GM23338 (cell line): ENCODE data around the gene MPIG6B. TPM values are rescaled to one million over a fixed set of nuclear protein-coding genes. Genes with fewer than 3 reads are reported as not detected.

ENCODE experiments used
- ATAC-seq: fragments of 200-7000 bp; cut with Tn5 transposase; 3 replicates; pipeline ENCODE4 v1.9.1; 2020
- DNase-seq: peaks from one replicate; pipeline ENCODE4 v3.0.0-alpha.2; 2015; ENCODE audit warnings: low spot score
- H2AFZ ChIP-seq: fragments of 200-600 bp; sonication (generic); 2 replicates; pipeline ENCODE4 v1.8.0; 2016; ENCODE audit warnings: antibody characterized with exemption, mild to moderate bottlenecking, moderate library complexity
- H3F3A ChIP-seq: fragments of 200-600 bp; sonication (generic); replicated peaks from 2 replicates; pipeline ENCODE4 v1.8.0; 2017; ENCODE audit warnings: antibody characterized with exemption, mixed run types, low read depth
- H3K27ac ChIP-seq: fragments of 200-600 bp; sonication (generic); 2 replicates; pipeline ENCODE4 v1.6.1; 2016; ENCODE audit warnings: low read depth
- H3K27me3 ChIP-seq: fragments of 200-600 bp; sonication (generic); 2 replicates; pipeline ENCODE4 v1.8.0; 2016; ENCODE audit warnings: mild to moderate bottlenecking, mixed run types, moderate library complexity; ENCODE audit not compliant: insufficient read depth
- H3K36me3 ChIP-seq: fragments of 200-600 bp; sonication (generic); 2 replicates; pipeline ENCODE4 v1.8.0; 2016; ENCODE audit warnings: mild to moderate bottlenecking; ENCODE audit not compliant: insufficient read depth
- H3K4me1 ChIP-seq: fragments of 200-600 bp; sonication (generic); 2 replicates; pipeline ENCODE4 v1.8.0; 2016; ENCODE audit warnings: mild to moderate bottlenecking, moderate library complexity; ENCODE audit not compliant: insufficient read depth
- H3K4me2 ChIP-seq: fragments of 200-600 bp; sonication (generic); 2 replicates; pipeline ENCODE4 v1.7.1; 2017; ENCODE audit warnings: mixed run types
- H3K4me3 ChIP-seq: fragments of 200-600 bp; sonication (generic); 2 replicates; pipeline ENCODE4 v1.6.1; 2016; ENCODE audit warnings: mixed run types
- H3K79me2 ChIP-seq: fragments of 200-600 bp; sonication (generic); replicated peaks from 2 replicates; pipeline ENCODE4 v1.8.0; 2017; ENCODE audit warnings: mild to moderate bottlenecking; ENCODE audit not compliant: insufficient read depth
- H3K9me2 ChIP-seq: fragments of 200-600 bp; sonication (generic); 2 replicates; pipeline ENCODE4 v1.8.0; 2017; ENCODE audit not compliant: insufficient read depth
- H4K20me1 ChIP-seq: fragments of 200-600 bp; sonication (generic); replicated peaks from 2 replicates; pipeline ENCODE4 v1.8.0; 2017; ENCODE audit warnings: mild to moderate bottlenecking; ENCODE audit not compliant: insufficient read depth
- H3K27ac Mint-ChIP-seq: 2 replicates; pipeline ENCODE4 v1.8.0; 2020; ENCODE audit warnings: inconsistent platforms, mild to moderate bottlenecking, moderate library complexity, mixed read lengths
- H3K27me3 Mint-ChIP-seq: 3 replicates; pipeline ENCODE4 v1.8.0; 2022; ENCODE audit warnings: low read depth, mild to moderate bottlenecking, moderate library complexity, mixed read lengths, inconsistent platforms; ENCODE audit not compliant: insufficient read depth, poor library complexity
- H3K36me3 Mint-ChIP-seq: 3 replicates; pipeline ENCODE4 v1.8.0; 2021; ENCODE audit warnings: low read depth, mild to moderate bottlenecking, inconsistent platforms, moderate library complexity, mixed read lengths
- H3K4me1 Mint-ChIP-seq: 3 replicates; pipeline ENCODE4 v1.8.0; 2020; ENCODE audit warnings: mild to moderate bottlenecking, inconsistent platforms, mixed read lengths
- H3K4me3 Mint-ChIP-seq: 3 replicates; pipeline ENCODE4 v1.8.0; 2021; ENCODE audit warnings: moderate library complexity, mild to moderate bottlenecking, inconsistent platforms, mixed read lengths
- H3K9me3 Mint-ChIP-seq: 3 replicates; pipeline ENCODE4 v1.8.0; 2020; ENCODE audit warnings: moderate library complexity, mild to moderate bottlenecking, inconsistent platforms, mixed read lengths
- CREB1 ChIP-seq: fragments of 250-450 bp; sonication (Bioruptor Pico); IDR thresholded peaks from 2 replicates; pipeline ENCODE4 v1.5.0; 2020; ENCODE audit warnings: low read depth, mild to moderate bottlenecking, moderate library complexity
- EZH2 ChIP-seq: fragments of 200-600 bp; sonication (generic); IDR thresholded peaks from one replicate; pipeline ENCODE4 v1.8.0; 2017; ENCODE audit warnings: antibody characterized with exemption, mild to moderate bottlenecking, low read depth; ENCODE audit not compliant: unreplicated experiment
- EZH2phosphoT487 ChIP-seq: fragments of 200-600 bp; sonication (generic); IDR thresholded peaks from one replicate; pipeline ENCODE4 v1.8.1; 2018; ENCODE audit warnings: antibody characterized with exemption; ENCODE audit not compliant: unreplicated experiment
- JUNB ChIP-seq: IDR thresholded peaks from one replicate; pipeline ENCODE4 v1.6.1; 2016; ENCODE audit warnings: antibody characterized with exemption; ENCODE audit not compliant: unreplicated experiment
- NANOG ChIP-seq: IDR thresholded peaks from 2 replicates; pipeline ENCODE4 v1.6.1; 2016; ENCODE audit warnings: antibody characterized with exemption, borderline replicate concordance
- POLR2AphosphoS5 ChIP-seq: IDR thresholded peaks from 2 replicates; pipeline ENCODE4 v1.6.1; 2016; ENCODE audit warnings: antibody characterized with exemption, low read depth
- STAT1 ChIP-seq: IDR thresholded peaks from one replicate; pipeline ENCODE4 v1.6.1; 2016; ENCODE audit warnings: antibody characterized with exemption; ENCODE audit not compliant: unreplicated experiment
- ZNF331 ChIP-seq: fragments of 250-450 bp; sonication (Bioruptor Pico); IDR thresholded peaks from 2 replicates; pipeline ENCODE4 v1.5.0; 2020; ENCODE audit warnings: low read depth, mild to moderate bottlenecking, moderate library complexity
- polyA plus RNA-seq: library from polyadenylated mRNA; unstranded; fragments of >200 nt; fragmentation: Nextera tagmentation; extraction: Ambion mirVana; gene quantifications from 2 replicates; pipeline ENCODE4 v1.2.1, GENCODE V29; 2016
- total RNA-seq: library from RNA; depleted of rRNA; stranded (reverse); fragments of >200 nt; shearing (Covaris generic); gene quantifications from 2 replicates; pipeline ENCODE4 v1.2.3, GENCODE V29; 2014
- TF ChIP-seq, protein P1 (sequence below): IDR thresholded peaks from 2 replicates; pipeline ENCODE4 v1.6.1; 2016; ENCODE audit warnings: antibody characterized with exemption
- TF ChIP-seq, protein P2 (sequence below), 2 experiments: fragments of 200-600 bp in 1 of 2; sonication (generic) in 1 of 2; conservative IDR thresholded peaks; 2 replicates each; pipeline versions ENCODE4 v1.5.1 to v1.6.1; 2016 to 2017; ENCODE audit warnings: antibody characterized with exemption in 2 of 2, low read depth in 2 of 2, mild to moderate bottlenecking in 2 of 2, moderate library complexity in 1 of 2
- TF ChIP-seq, protein P3 (sequence below): IDR thresholded peaks from one replicate; pipeline ENCODE4 v1.6.1; 2018; ENCODE audit warnings: antibody characterized with exemption; ENCODE audit not compliant: unreplicated experiment

MPIG6B gene
- total and polyA plus RNA-seq, 2 experiments from 2014 or later = 0.13 TPM; not detected in 1

DNA sequence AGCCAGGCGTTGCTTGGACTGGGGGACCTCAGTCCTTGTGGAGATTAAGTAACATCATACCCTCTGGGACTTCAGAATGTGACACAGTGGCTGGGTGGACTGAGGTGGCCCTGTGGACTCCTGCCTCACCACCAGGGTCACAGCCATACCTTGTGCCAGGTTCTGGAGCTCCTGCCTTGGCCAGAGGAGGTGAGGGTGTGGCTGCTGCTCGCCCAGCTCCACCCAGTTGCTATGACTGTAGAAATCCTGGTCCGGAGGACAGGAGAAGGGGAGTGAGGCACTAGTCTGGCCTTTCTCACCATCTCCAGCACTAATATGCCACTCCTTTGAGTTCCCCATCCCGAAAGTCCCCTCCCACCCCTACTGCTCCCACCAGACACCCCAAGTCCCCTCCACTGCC lies 52.0 kb downstream of the MPIG6B start:
- peaks cover 4% of the 10 kb centered on the region; the same call in 1 of the 2 replicates for H3F3A ChIP-seq
- Mint-ChIP-seq H3K27ac (no peak overlapping the region), H3K36me3 (peaks cover 13% of the 10 kb centered on the region)

DNA sequence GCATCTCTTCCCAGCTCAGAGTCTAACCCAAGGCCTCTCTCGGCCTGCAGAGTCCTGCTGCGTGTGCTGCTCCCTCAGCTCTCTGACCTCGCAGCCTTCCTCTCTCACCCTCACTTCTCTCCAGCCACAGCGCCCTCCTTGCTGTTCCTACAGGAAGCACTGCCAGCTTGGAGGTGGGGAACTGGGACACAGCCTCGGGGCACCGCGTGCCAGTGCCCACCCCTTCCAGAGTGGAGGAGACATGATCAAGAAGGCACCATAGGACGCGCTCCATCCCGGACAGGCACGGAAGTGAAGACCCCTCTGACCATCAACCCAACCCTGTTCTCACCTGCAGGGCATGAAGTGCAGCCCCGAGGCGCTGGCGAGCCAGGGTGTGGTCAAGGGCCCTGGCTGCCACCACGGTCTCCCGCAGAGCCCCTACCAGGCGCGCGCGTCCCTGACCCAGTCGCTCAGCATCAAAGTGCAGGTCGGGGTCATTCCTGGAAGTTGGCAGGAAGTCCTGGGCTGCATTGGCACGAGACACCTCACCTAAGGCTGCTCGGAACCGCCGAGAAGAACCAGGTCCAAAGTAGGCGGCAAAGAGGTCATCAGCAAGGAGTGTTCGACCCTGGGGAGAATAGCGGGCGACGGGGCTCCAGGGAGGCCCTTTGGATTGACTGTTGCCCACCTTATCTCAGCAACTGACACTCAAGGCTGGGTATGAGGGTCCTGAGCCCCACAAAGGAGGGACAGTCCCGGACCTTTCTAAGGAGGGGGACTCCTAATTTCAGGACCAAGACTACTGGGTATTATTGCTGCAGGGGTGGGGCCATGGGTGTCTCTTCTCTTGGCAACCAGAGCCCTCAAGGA lies 52.7 kb downstream of the MPIG6B start:
- Histone ChIP-seq H3K9me2 (no peaks in the 10 kb centered on the region), H3K27ac (no peak overlapping the region), H3K79me2 (no peaks in the 10 kb centered on the region), H3K36me3 (no peaks in the 10 kb centered on the region), H3K27me3 (no peaks in the 10 kb centered on the region), H3K4me3 (no peak overlapping the region), H4K20me1 (no peaks in the 10 kb centered on the region; the same call in 1 of the 2 replicates), H2AFZ (no peak overlapping the region), H3K4me2 (no peak overlapping the region), H3F3A (peaks cover 4% of the 10 kb centered on the region; the same call in 1 of the 2 replicates), H3K4me1 (no peaks in the 10 kb centered on the region)
- Mint-ChIP-seq H3K9me3 (no peaks in the 10 kb centered on the region), H3K4me1 (no peaks in the 10 kb centered on the region), H3K27me3 (peaks cover 22% of the 10 kb centered on the region), H3K36me3 (peaks cover 20% of the 10 kb centered on the region), H3K4me3 (no peak overlapping the region), H3K27ac (no peak overlapping the region)
- ATAC-seq (no peak), DNase-seq (no peak)
- no peak for TF ChIP-seq ZNF331 (CRISPR knock-in tag)
- TF ChIP-seq NANOG = no peak
- TF ChIP-seq, protein P1, sequence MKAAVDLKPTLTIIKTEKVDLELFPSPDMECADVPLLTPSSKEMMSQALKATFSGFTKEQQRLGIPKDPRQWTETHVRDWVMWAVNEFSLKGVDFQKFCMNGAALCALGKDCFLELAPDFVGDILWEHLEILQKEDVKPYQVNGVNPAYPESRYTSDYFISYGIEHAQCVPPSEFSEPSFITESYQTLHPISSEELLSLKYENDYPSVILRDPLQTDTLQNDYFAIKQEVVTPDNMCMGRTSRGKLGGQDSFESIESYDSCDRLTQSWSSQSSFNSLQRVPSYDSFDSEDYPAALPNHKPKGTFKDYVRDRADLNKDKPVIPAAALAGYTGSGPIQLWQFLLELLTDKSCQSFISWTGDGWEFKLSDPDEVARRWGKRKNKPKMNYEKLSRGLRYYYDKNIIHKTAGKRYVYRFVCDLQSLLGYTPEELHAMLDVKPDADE = no peak
- no peak for TF ChIP-seq EZH2
- TF ChIP-seq STAT1 = no peak
- TF ChIP-seq CREB1 (CRISPR knock-in tag) = no peak
- TF ChIP-seq, protein P2, sequence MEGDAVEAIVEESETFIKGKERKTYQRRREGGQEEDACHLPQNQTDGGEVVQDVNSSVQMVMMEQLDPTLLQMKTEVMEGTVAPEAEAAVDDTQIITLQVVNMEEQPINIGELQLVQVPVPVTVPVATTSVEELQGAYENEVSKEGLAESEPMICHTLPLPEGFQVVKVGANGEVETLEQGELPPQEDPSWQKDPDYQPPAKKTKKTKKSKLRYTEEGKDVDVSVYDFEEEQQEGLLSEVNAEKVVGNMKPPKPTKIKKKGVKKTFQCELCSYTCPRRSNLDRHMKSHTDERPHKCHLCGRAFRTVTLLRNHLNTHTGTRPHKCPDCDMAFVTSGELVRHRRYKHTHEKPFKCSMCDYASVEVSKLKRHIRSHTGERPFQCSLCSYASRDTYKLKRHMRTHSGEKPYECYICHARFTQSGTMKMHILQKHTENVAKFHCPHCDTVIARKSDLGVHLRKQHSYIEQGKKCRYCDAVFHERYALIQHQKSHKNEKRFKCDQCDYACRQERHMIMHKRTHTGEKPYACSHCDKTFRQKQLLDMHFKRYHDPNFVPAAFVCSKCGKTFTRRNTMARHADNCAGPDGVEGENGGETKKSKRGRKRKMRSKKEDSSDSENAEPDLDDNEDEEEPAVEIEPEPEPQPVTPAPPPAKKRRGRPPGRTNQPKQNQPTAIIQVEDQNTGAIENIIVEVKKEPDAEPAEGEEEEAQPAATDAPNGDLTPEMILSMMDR (conservative IDR thresholded peaks at IDR 0.05; ENCODE audit: low read depth in 2 of 2) = no peak
- no peak for TF ChIP-seq JUNB
- TF ChIP-seq EZH2phosphoT487 = no peak
- TF ChIP-seq, protein P3, sequence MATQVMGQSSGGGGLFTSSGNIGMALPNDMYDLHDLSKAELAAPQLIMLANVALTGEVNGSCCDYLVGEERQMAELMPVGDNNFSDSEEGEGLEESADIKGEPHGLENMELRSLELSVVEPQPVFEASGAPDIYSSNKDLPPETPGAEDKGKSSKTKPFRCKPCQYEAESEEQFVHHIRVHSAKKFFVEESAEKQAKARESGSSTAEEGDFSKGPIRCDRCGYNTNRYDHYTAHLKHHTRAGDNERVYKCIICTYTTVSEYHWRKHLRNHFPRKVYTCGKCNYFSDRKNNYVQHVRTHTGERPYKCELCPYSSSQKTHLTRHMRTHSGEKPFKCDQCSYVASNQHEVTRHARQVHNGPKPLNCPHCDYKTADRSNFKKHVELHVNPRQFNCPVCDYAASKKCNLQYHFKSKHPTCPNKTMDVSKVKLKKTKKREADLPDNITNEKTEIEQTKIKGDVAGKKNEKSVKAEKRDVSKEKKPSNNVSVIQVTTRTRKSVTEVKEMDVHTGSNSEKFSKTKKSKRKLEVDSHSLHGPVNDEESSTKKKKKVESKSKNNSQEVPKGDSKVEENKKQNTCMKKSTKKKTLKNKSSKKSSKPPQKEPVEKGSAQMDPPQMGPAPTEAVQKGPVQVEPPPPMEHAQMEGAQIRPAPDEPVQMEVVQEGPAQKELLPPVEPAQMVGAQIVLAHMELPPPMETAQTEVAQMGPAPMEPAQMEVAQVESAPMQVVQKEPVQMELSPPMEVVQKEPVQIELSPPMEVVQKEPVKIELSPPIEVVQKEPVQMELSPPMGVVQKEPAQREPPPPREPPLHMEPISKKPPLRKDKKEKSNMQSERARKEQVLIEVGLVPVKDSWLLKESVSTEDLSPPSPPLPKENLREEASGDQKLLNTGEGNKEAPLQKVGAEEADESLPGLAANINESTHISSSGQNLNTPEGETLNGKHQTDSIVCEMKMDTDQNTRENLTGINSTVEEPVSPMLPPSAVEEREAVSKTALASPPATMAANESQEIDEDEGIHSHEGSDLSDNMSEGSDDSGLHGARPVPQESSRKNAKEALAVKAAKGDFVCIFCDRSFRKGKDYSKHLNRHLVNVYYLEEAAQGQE = no peak
- TF ChIP-seq POLR2AphosphoS5 = no peak

More for the DNA sequence above, 52.0 kb downstream of the MPIG6B start:
- Histone ChIP-seq H3K9me2 (no peaks in the 10 kb centered on the region), H2AFZ (no peak overlapping the region), H3K4me3 (no peak overlapping the region), H3K36me3 (no peaks in the 10 kb centered on the region), H3K27me3 (no peaks in the 10 kb centered on the region), H4K20me1 (no peaks in the 10 kb centered on the region; the same call in 1 of the 2 replicates), H3K4me2 (no peak overlapping the region), H3K27ac (no peak overlapping the region), H3K4me1 (no peaks in the 10 kb centered on the region), H3K79me2 (no peaks in the 10 kb centered on the region)
- DNase-seq (no peak), ATAC-seq (no peak)
- Mint-ChIP-seq H3K4me3 (no peak overlapping the region), H3K9me3 (no peaks in the 10 kb centered on the region), H3K4me1 (no peaks in the 10 kb centered on the region), H3K27me3 (peaks cover 19% of the 10 kb centered on the region)
- no peak for TF ChIP-seq POLR2AphosphoS5
- TF ChIP-seq STAT1 = no peak
- no peak for TF ChIP-seq EZH2
- TF ChIP-seq, protein P2 (conservative IDR thresholded peaks at IDR 0.05; ENCODE audit: low read depth in 2 of 2) = no peak
